GM18867 (cell line): ENCODE data around the gene ZNF407.
"Not testable (repeated sequence)": the region's sequence is repeated elsewhere in the genome, so short reads cannot be mapped to it uniquely, and the experiment has no call there.

Experiments used
- ATAC-seq: cut with Tn5 transposase; IDR thresholded peaks from one replicate; pipeline ENCODE4 v1.9.1; 2021; ENCODE audit warnings: mild to moderate bottlenecking, moderate library complexity; ENCODE audit not compliant: unreplicated experiment

ZNF407 gene

GRCh38 chr18:74597662-74598349 is at the start of gene ZNF407:
Gene ZNF407, plus strand, starts transcription at chr18:74597870. Its CDS starts 33,150 bp downstream, at chr18:74631020.
- ATAC-seq = peak; percentile 80

GRCh38 chr18:74549591-74550104 is 48.0 kb upstream of the ZNF407 start:
- ATAC-seq = no peak

GRCh38 chr18:74550886-74551285 is 46.8 kb upstream of the ZNF407 start:
- ATAC-seq = no peak

DNA sequence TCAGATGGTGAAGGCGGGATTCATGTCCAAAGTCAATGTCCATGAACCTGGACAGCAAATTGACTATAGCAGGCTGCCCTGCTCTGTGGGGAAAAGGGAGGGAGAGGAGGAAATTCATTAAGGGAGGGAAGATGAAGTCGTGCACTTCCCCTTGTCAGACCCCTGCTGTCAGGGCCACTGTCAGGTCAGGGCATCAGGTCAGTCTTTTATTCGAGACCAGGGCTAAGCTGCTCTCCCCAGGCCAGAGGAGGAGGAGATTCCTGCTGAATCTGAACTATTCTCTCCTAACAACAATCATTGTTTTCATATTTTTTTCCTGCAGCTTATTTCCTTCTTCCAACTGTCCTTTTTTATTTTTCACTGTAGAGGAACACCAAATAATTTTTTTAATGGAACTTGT is 46.2 kb upstream of the ZNF407 start:
- no peak for ATAC-seq

DNA sequence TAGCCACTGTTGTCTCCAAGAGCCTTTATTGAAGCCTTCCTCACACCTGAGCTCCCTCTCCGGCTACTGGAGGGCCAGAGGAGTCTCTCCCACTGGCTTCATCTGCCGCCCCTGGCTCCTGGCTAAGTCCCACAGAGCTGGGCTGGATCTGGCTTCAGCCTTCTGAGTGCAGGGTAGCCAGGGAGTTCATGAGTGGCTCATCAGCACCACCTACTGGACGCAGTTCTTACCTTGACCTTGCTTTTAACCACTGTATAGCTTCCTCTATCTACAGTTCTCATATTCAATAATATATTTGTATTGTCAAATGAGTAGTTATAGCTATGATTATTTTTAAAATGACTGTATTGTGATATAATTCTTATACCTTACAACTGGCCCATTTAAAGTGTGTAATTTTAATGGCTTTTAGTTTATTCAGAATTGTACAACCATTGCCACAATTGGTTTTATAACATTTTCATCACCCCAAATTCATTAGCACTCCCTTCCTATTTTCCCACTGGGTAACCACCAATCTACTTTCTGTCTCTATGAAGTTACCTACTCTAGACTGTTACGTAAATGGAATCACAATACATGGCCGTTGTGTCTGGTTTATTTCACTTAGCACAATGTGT is 45.6 kb upstream of the ZNF407 start:
- ATAC-seq = peak; percentile 99

- no peak for ATAC-seq
Measured at GRCh38 chr18:74556126-74556525, 41.5 kb upstream of the ZNF407 start.

GRCh38 chr18:74558096-74558495 is 39.6 kb upstream of the ZNF407 start:
- no peak for ATAC-seq

DNA sequence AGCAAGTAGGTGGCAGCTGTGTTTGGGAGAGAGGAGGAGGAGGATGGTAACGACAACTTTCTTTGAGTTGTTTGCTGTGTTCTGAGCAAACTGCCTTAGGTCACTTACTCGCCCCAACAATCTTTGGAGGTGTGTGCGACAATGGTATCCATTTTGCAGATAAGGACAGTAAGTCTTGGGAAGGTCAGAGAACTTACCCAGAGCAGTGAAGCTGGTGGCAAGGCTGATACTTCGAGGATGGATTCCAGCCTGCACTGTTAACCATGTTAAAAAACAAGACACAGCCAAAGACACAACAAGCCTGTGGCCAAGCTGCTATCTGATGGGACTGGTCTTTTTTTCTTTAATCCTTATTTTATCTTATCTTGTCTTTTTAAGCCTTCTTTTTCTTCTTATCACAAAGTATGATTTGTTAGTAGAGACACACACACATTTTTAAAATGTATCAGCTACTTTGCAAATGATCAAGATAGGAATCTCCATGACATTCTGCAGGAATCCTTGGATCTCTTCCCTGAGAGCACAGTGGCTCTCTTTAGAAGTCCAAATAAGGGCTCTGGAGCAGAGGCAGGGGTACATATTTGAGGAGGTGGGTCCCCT is 35.4 kb upstream of the ZNF407 start:
- ATAC-seq = no peak

GRCh38 chr18:74562775-74563174 is 34.9 kb upstream of the ZNF407 start:
- ATAC-seq = no peak

GRCh38 chr18:74563999-74564398 is 33.7 kb upstream of the ZNF407 start:
- ATAC-seq = no peak

DNA sequence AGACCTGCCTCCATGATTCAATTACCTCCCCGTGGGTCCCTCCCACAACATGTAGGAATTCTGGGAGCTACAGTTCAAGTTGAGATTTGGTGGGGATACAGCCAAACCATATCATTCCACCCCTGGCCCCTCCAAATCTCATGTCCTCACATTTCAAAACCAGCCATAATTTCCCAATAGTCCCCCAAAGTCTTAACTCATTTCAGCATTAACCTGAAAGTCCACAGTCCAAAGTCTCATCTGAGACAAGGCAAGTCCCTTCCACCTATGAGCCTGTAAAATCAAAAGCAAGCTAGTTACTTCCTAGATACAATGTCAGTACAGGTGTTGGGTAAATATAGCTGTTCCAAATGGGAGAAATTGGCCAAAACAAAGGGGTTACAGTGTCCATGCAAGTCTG is 32.5 kb upstream of the ZNF407 start:
- not testable (repeated sequence) for ATAC-seq

GRCh38 chr18:74565993-74566392 is 31.7 kb upstream of the ZNF407 start:
- ATAC-seq = not testable (repeated sequence)

DNA sequence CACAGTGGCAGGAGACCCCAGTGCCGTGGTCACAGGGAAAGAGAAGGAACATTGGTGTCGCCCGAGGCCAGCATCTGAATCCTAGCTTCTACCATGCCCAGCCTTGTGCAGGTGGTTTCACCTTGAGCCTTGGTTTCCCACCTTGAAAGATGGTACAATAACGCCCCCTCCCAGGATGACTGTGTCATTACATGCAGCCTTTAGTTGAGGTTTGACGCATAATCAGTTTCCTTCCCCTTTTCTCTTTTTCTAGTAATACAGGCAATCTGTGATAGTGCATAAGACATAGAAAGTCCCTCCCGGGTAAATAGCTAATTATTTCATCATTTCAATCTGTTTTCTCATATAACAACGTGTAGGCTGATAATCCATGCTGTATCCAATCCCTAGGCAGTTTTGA is 29.8 kb upstream of the ZNF407 start:
- ATAC-seq = no peak

DNA sequence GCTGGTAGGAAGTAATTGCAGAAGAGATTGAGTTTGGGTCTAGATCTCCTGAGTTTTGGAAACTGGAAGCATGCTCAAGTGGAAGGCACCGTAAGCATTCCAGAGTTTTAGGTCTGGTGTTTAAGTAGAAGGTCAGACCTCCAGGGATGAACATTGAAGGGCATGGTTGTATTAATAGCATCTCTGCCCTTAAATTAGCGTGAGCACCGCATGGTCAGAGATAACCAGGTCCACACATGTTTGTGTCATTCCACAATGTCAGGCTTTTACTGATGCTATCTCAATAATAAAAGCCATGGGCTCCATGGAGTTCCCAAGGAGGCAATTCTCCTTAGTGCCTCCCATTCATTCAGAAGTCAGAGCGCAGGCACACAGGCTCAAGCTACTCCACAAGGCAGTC is 28.3 kb upstream of the ZNF407 start:
- no peak for ATAC-seq

- no peak for ATAC-seq
Measured at GRCh38 chr18:74570266-74570665, 27.4 kb upstream of the ZNF407 start.

DNA sequence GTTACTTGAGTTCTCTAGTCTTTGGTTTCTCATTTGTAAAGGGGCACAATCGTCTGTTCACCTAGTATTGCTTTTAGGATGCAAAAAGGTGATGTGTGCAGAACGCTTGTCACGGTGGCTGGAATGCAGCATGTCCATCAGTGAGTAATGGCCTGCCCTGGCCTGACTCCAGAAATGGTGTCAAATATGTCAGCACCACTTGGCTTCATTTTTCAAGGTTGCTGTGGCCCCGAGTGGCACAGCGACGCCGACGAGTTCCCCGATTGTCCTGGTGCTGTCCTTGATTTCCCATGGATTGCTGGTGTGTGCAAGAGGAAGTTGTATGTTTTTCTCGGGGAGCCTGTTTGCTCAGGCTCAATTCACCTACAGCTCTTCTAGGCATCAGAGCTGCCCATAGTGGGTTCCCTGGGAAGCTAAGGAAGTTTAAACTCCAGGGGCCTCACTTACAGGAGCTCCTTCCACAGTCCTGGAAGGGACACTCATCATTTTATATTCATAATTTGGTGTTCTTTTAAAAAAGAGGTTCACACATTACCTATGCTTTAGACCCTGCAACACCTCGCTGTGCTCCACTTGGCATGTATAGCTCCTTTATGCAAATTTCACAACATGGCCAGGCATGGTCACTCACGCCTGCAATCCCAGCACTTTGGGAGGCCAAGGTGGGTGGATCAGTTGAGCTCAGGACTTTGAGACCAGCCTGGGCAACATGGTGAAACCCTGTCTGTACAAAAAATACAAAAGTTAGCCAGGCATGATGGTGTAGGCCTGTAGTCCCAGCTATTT is 25.6 kb upstream of the ZNF407 start:
- peak; percentile 41 for ATAC-seq

DNA sequence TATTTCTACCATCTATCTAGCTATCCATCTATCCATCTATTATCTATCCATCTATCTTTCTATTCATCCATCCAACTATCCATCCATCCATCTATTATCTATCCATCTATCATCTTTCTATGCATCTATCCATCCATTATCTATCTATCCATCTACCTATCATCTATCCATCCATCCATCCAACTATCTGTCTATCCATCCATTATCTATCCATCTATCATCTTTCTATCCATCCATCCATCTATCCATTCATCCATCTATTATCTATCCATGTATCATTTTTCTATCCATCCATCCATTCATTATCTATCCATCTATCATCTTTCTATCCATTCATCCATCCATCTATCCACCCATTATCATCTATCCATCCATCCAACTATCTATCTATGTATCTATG is 24.6 kb upstream of the ZNF407 start:
- ATAC-seq = no peak

GRCh38 chr18:74574916-74575315 is 22.8 kb upstream of the ZNF407 start:
- no peak for ATAC-seq

DNA sequence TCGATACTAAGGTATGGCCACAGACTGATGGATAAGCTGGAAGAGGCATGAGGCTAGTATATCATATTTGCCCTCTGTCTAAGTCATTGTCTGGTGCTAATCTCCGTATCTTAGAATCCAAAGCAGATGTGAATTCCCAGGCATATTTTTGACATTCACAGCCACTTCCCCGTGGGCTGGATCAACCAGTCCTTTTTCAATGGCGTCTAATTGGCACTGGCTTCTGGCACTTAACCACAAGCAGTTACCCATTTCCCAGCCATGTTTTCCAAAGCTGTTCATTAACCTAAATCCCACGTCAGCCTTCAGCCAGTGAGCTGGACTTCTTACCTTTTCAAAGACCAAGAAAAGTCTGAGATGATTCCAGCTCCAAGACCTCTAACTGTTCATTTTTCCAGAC is 20.7 kb upstream of the ZNF407 start:
- ATAC-seq = no peak

DNA sequence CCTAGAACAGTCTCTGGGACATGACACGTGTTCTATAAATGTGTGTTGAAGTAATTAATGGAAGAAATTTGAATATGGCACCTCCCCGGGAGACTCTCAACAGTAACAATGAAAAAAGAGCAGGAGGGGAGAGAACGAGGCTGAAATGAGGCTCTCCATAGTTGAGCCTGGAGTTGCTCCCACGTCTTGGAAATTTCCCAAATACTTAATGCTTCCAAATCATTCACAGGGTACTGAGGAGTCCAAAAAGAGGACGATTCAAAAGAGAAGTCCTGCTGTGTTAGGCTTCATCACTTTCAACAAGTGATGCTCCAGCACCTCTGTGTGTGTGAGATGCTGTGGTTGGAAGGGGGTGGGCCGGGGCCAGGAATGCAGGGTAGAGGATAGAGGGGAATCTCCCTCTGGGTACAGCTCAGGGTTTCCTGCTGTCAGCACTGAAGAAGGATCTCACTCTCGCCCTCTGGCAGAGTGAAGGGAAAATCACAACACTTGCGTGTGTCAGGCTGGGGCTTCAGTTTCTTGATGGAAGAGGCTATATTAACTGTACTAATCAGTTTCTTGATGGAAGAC is 18.1 kb upstream of the ZNF407 start:
- no peak for ATAC-seq

- no peak for ATAC-seq
Measured at GRCh38 chr18:74582642-74583041, 15.0 kb upstream of the ZNF407 start.
